Cortex of kidney (tissue), 1 donor: ENCODE measurements around the gene LILRA6.
"Not testable (repeated sequence)": the region's sequence is repeated elsewhere in the genome, so short reads cannot be mapped to it uniquely, and the experiment has no call there.

Experiments used
- DNase-seq: peaks from one replicate; lab custom pipeline; 2025; lab: John Stamatoyannopoulos, UW

Gene LILRA6

GRCh38 chr19:54207983-54208783, 34.4 kb downstream of the LILRA6 start:
- no peak for DNase-seq

- no peak for DNase-seq
Measured at GRCh38 chr19:54207676-54207982, 35.0 kb downstream of the LILRA6 start.

- not testable (repeated sequence) for DNase-seq
Measured at GRCh38 chr19:54207193-54207592, 35.4 kb downstream of the LILRA6 start.

GRCh38 chr19:54206831-54207177, 35.8 kb downstream of the LILRA6 start:
- no peak for DNase-seq

- DNase-seq = no peak
Measured at GRCh38 chr19:54206030-54206830, 36.4 kb downstream of the LILRA6 start.

- no peak for DNase-seq
Measured at GRCh38 chr19:54204767-54205468, 37.7 kb downstream of the LILRA6 start.

- DNase-seq = no peak
Measured at GRCh38 chr19:54203151-54203611, 39.4 kb downstream of the LILRA6 start.

GRCh38 chr19:54201980-54202379, 40.6 kb downstream of the LILRA6 start:
- no peak for DNase-seq

GRCh38 chr19:54201172-54201701, 41.4 kb downstream of the LILRA6 start:
- no peak for DNase-seq

- DNase-seq = no peak
Measured at GRCh38 chr19:54199401-54199800, 43.2 kb downstream of the LILRA6 start.

- DNase-seq = no peak
Measured at GRCh38 chr19:54197121-54197520, 45.5 kb downstream of the LILRA6 start.

- no peak for DNase-seq
Measured at GRCh38 chr19:54196536-54196935, 46.1 kb downstream of the LILRA6 start.

- not testable (repeated sequence) for DNase-seq
Measured at GRCh38 chr19:54194463-54194862, 48.1 kb downstream of the LILRA6 start.

GRCh38 chr19:54193011-54193410, 49.6 kb downstream of the LILRA6 start:
- no peak for DNase-seq

GRCh38 chr19:54191811-54192453, 50.7 kb downstream of the LILRA6 start:
- DNase-seq = no peak

GRCh38 chr19:54191011-54191810, 51.4 kb downstream of the LILRA6 start, which contains the start of gene TSEN34:
Gene TSEN34 (plus strand): TSS chr19:54191308. CDS start chr19:54191365, 57 bp downstream.
- no peak for DNase-seq

- DNase-seq = peak; percentile 98
Measured at GRCh38 chr19:54190503-54191010, 52.0 kb downstream of the LILRA6 start.

- peak; percentile 98 for DNase-seq
Measured at GRCh38 chr19:54189735-54190502, 52.7 kb downstream of the LILRA6 start.

- DNase-seq = peak; percentile 94
Measured at GRCh38 chr19:54189145-54189734, 53.4 kb downstream of the LILRA6 start, which contains the start of gene MBOAT7. Gene MBOAT7 (minus strand): TSS chr19:54189580. CDS start chr19:54188508, 1,072 bp downstream.
